RWPE1 (cell line): ENCODE results near the gene SALL1.

Experiments used
- CTCF ChIA-PET: fragments of 350-600 bp; sonication (Branson Sonifier 250); formaldehyde crosslinking; extraction: SDS; loops from one replicate; lab custom pipeline; 2021; lab: Yijun Ruan, JAX
- POLR2A ChIA-PET: fragments of 400-600 bp; formaldehyde crosslinking; extraction: SDS; loops from one replicate; lab custom pipeline; 2020; ENCODE audit warnings: antibody characterized with exemption; ENCODE audit not compliant: low non-redundant PET; lab: Yijun Ruan, JAX
- DNase-seq: peaks from one replicate; pipeline ENCODE4 v3.0.0; 2012; ENCODE audit warnings: low spot score
- H3K27ac ChIP-seq: fragments of 450-650 bp; 2 replicates; pipeline ENCODE4 v1.5.1; 2017
- TF ChIP-seq, protein P1 (sequence below): fragments of 450-650 bp; conservative IDR thresholded peaks from 2 replicates; pipeline ENCODE4 v1.5.1; 2017; ENCODE audit warnings: low read depth, mild to moderate bottlenecking

The SALL1 gene

DNA sequence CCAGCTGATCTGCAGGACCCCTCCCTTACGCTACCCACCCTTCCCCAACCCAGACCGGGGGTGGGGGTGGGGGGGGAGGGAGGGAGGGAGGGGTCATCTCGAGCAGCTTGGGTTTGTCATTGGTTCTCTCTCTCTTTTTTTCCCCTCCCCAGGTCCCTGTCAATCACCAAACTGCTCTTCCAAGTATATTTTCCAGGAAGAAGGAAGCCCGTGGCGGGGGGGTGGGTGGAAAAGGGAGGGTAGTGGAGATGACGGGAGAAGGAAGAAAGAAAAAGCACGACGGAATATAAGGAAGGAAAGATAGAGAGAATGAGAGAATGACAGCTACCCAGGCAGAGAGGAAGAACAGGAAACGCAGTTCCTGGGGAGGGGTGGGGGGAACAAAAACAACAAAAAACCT is 17.9 kb downstream of the SALL1 start:
- ChIA-PET POLR2A (no interaction called here), CTCF (interaction anchor here (0.5 to 0.7 kb wide), 2 partner anchors 13 to 90 kb away, joined by 3 to 4 read pairs; no protein-coding TSS in a partner anchor)
- no peak for DNase-seq
- H3K27ac ChIP-seq = no peak overlapping the region
- TF ChIP-seq, protein P1, sequence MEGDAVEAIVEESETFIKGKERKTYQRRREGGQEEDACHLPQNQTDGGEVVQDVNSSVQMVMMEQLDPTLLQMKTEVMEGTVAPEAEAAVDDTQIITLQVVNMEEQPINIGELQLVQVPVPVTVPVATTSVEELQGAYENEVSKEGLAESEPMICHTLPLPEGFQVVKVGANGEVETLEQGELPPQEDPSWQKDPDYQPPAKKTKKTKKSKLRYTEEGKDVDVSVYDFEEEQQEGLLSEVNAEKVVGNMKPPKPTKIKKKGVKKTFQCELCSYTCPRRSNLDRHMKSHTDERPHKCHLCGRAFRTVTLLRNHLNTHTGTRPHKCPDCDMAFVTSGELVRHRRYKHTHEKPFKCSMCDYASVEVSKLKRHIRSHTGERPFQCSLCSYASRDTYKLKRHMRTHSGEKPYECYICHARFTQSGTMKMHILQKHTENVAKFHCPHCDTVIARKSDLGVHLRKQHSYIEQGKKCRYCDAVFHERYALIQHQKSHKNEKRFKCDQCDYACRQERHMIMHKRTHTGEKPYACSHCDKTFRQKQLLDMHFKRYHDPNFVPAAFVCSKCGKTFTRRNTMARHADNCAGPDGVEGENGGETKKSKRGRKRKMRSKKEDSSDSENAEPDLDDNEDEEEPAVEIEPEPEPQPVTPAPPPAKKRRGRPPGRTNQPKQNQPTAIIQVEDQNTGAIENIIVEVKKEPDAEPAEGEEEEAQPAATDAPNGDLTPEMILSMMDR = no peak

DNA sequence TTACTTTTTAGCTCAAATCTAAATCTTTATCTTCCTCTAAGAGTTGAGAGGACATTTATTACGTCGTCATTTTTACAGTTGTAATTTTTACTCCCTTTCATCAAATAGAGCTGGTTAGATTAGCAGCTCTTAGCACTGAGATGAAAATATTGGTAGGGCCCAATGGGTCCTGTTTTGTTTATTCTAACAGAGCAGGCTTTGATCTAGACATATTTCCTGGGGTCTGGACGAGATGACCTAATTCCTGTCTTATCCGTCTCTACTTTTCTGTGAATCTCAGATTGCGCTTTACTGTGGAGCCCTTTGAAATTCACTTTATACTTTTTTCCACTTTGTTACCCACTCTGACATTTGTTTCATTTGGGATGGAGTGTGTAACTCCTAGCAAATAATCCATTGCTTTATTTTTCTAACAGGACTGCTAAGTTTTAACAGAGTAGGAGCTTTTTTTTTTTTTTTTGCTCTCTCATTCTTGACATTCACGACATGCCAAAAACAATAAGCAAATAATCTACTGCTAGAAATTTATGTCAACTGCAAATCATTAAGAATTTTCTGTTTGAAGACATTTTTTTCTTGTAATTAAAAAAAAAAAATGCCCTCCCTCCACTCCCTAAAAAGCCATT is 18.5 kb downstream of the SALL1 start:
- TF ChIP-seq, protein P1 = no peak
- CTCF ChIA-PET = interaction anchor here (0.7 kb wide), 2 partner anchors 14 to 461 kb away, joined by 3 to 6 read pairs; no protein-coding TSS in a partner anchor
- DNase-seq = no peak
- H3K27ac ChIP-seq = no peak overlapping the region
- POLR2A ChIA-PET = no interaction called here

DNA sequence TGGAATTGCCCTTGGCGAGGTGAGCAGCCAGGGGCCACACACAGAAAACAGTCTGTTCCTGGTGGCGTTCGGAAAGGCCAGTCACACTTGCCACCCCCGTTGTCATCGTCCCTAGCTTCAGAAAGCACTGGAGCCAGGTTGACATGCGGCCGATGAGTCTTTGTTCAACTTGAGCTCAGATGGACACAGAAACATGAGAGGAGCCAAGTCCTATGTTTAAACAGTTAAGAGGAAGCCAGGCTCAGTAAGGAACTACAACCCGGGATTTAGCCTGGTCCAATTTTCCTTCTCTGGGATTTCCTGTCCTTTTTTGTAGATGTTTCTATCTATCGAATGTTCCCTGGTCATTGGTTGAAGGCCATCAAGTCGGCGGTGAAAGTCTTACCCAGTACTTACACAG is 19.5 kb downstream of the SALL1 start:
- no peak for DNase-seq
- ChIA-PET POLR2A (no interaction called here), CTCF (no interaction called here)
- TF ChIP-seq, protein P1 = no peak
- H3K27ac ChIP-seq = no peak overlapping the region

DNA sequence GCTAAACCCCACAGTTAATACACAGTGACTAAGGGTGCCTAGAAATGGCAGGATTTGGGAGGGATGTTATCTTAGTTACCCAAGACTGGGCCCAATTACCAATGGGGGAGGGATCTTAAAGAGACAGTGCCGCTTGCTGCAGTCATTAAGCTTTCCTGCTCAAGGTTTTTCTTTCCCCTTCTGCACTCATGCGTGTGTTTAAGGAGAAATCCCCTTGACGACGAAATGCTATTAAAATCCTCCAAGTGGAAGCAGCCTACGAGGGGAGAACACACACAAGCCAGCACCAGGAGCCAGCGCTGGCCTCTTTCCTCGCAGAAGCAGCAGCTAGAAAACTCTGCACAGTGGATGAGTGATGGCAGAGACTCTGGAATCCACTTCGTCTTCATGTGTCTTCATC is 22.0 kb downstream of the SALL1 start:
- POLR2A ChIA-PET = no interaction called here
- no peak overlapping the region for H3K27ac ChIP-seq
- no peak for DNase-seq
- CTCF ChIA-PET = no interaction called here
- TF ChIP-seq, protein P1 = no peak

DNA sequence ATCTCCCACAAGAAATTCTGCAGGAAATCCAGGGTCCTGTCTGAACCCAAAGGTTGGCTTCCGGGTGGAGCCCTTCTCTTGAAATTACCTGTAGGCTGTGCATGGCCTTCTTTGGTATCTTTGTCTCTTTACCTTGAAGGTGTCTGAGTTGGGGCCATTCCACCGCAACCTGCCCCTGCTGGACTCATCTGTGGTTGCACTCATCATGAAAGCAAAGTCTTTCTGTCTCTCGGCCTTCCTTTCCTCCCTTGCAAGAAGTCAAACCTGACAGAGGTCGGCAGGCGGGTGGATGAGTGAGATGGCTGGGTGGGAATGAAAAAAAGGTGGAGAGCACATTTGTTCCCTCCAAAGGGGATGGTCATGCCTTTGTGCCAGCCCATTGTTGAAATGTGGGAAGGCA is 25.1 kb downstream of the SALL1 start:
- POLR2A ChIA-PET = no interaction called here
- CTCF ChIA-PET = interaction anchor here (0.7 kb wide), 1 partner anchor 26 kb away, joined by 3 read pairs; no protein-coding TSS in a partner anchor
- TF ChIP-seq, protein P1 = no peak
- DNase-seq = no peak
- H3K27ac ChIP-seq = no peak overlapping the region

DNA sequence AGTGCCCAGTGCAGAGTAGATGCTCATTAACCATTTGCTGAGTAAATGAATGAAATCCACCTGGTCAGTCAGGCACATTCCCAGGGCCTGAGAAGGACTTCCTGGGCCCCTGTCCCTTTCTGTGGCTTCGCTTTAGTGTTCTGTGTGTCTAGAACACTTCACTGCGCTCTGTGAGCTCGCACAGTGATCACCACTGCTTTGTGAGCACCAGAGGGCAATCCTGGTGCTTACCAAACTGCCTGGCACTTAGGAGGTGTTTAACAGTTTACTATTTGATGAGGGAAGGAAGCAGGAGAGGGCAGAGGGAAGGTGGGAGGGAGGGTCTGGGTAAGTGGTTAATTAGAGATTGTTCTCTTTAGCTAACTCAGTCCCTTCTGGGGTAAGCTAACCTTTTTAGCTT is 26.2 kb downstream of the SALL1 start:
- no peak overlapping the region for H3K27ac ChIP-seq
- ChIA-PET CTCF (no interaction called here), POLR2A (no interaction called here)
- no peak for DNase-seq
- TF ChIP-seq, protein P1 = no peak
